NCI-H2081 (cell line): ENCODE results near the gene PCDH9.
A peak's percentile ranks its signal among the peaks of the same experiment; 100 is the strongest.

Experiments
- DNase-seq, 2 experiments: peaks; one replicate each; lab custom pipeline; 2025; lab: John Stamatoyannopoulos, UW

PCDH9 gene

GRCh38 chr13:67229481-67230403 lies at the start of gene PCDH9:
Gene PCDH9 (minus strand): TSS chr13:67230336. CDS start chr13:67228440, 1,896 bp downstream.
- DNase-seq, result peak in 1 of 2 experiments; percentile 27

- DNase-seq, result no peak
These were observed 48.1 kb upstream of the PCDH9 start for GRCh38 chr13:67278235-67278634.

- DNase-seq, result no peak
These were observed 47.4 kb upstream of the PCDH9 start for GRCh38 chr13:67277581-67277980.

GRCh38 chr13:67275351-67275960 lies 45.3 kb upstream of the PCDH9 start:
- no peak for DNase-seq

- no peak for DNase-seq
These were observed 42.9 kb upstream of the PCDH9 start for GRCh38 chr13:67273001-67273400.

- DNase-seq, result no peak
These were observed 37.0 kb upstream of the PCDH9 start for GRCh38 chr13:67267136-67267535.

GRCh38 chr13:67259208-67259607 lies 29.1 kb upstream of the PCDH9 start:
- no peak for DNase-seq

GRCh38 chr13:67258482-67258881 lies 28.3 kb upstream of the PCDH9 start:
- DNase-seq, result no peak

- DNase-seq, result no peak
These were observed 8.7 kb upstream of the PCDH9 start for GRCh38 chr13:67238861-67239260.

- DNase-seq, result peak in 1 of 2 experiments; percentile 34
These were observed 8.2 kb upstream of the PCDH9 start for GRCh38 chr13:67238277-67238859.

- no peak for DNase-seq
These were observed 5.1 kb upstream of the PCDH9 start for GRCh38 chr13:67235265-67235664.

- DNase-seq, result no peak
These were observed 2.2 kb upstream of the PCDH9 start for GRCh38 chr13:67232384-67232783.

GRCh38 chr13:67231289-67232000 lies 1.3 kb upstream of the PCDH9 start:
- no peak for DNase-seq

- DNase-seq, result peak; percentile 96 to 97
These were observed 510 bp upstream of the PCDH9 start for GRCh38 chr13:67230404-67231288.

- no peak for DNase-seq
These were observed 1.2 kb downstream of the PCDH9 start for GRCh38 chr13:67228916-67229315.

- no peak for DNase-seq
These were observed 2.1 kb downstream of the PCDH9 start for GRCh38 chr13:67228031-67228430.

- no peak for DNase-seq
These were observed 2.8 kb downstream of the PCDH9 start for GRCh38 chr13:67227131-67227983.

GRCh38 chr13:67226696-67227095 lies 3.4 kb downstream of the PCDH9 start:
- no peak for DNase-seq

- DNase-seq, result no peak
These were observed 4.6 kb downstream of the PCDH9 start for GRCh38 chr13:67225252-67226159.
